DMS53 treated with DMSO at 0.1 percent for 48 hours (cell line): ENCODE measurements around the gene PLGRKT.
"Not testable (repeated sequence)": the region's sequence is repeated elsewhere in the genome, so short reads cannot be mapped to it uniquely, and the experiment has no call there.

ENCODE experiments used
- DNase-seq: peaks from one replicate; lab custom pipeline; 2025; ENCODE audit not compliant: unreplicated experiment; lab: John Stamatoyannopoulos, UW

PLGRKT gene

GRCh38 chr9:5321058-5321457 lies 116.7 kb downstream of the PLGRKT start:
- DNase-seq: no peak

GRCh38 chr9:5316406-5316805 lies 121.3 kb downstream of the PLGRKT start:
- not testable (repeated sequence) for DNase-seq

- DNase-seq: no peak
Observed at GRCh38 chr9:5315187-5315923, 122.4 kb downstream of the PLGRKT start.

GRCh38 chr9:5310851-5311250 lies 126.9 kb downstream of the PLGRKT start:
- DNase-seq: no peak
